Measurements from ENCODE around the gene NDST1.

DNA sequence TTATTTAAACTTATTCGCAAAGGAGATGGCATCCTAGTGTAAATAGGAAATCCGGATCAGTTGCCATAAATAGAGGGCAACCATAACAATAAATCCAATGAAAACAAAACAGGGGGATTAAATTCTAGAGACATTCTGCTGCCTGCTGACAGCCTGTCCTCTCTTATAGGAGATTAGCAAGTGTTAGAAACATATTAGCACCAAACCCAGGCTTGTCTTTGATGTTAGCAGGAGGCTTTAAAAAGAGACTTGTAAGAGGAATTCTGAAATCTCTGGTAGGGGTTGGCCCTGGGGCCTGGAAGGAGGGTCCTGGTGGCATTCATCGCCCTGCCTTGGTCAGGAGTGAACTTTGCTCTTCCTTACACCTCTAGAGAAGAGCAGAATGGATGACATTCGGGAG, 21.6 kb downstream of the NDST1 start:
- TF ChIP-seq, protein P1, sequence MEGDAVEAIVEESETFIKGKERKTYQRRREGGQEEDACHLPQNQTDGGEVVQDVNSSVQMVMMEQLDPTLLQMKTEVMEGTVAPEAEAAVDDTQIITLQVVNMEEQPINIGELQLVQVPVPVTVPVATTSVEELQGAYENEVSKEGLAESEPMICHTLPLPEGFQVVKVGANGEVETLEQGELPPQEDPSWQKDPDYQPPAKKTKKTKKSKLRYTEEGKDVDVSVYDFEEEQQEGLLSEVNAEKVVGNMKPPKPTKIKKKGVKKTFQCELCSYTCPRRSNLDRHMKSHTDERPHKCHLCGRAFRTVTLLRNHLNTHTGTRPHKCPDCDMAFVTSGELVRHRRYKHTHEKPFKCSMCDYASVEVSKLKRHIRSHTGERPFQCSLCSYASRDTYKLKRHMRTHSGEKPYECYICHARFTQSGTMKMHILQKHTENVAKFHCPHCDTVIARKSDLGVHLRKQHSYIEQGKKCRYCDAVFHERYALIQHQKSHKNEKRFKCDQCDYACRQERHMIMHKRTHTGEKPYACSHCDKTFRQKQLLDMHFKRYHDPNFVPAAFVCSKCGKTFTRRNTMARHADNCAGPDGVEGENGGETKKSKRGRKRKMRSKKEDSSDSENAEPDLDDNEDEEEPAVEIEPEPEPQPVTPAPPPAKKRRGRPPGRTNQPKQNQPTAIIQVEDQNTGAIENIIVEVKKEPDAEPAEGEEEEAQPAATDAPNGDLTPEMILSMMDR (IDR thresholded peaks at IDR 0.05): no peak
- TF ChIP-seq POLR2A (IDR thresholded peaks at IDR 0.05): no peak
